Bone marrow (tissue), 2 donors: ENCODE data around the gene MGAT5B.

Experiments used
- DNase-seq, 2 donors: peaks; one replicate each; lab custom pipeline; 2025; lab: John Stamatoyannopoulos, UW

The MGAT5B gene

DNA sequence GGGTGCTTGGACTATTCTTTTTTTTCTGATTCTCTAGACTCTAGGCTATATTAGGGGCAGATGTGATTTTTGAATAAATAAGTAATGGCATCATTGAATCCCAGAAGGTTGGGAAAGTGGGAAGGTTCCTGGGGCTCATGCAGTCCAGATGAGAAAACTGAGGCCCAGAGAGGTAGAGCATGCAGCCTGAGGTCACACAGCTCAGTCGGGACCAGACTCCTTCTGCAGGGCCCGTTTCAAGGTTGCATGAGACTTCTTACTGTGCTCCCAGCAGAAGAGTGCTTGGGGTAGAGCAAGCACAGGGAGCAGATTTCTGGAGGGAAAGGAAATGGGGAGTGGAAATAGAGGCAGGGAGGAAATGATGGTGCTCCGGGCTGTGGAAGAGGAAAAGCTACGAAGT is 59.8 kb downstream of the MGAT5B start:
- no peak for DNase-seq

DNA sequence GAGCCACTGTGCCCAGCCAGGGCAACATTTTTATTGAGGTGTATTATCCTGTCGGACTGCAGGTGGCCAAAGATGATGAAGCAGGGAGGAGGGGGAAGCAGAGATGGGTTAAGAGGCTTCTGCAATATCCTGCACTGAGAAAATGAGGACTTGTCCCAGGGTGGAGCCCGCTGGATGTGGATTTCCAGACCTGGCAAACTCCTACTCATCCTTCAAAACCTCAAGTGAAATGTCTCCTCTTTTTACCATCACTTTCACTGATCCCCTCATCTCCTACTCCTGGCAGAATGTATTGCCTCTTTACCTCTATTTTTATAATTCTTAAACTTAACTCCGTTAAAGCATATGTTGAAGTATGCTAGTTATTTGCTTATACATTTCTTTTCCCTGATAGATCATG is 60.9 kb downstream of the MGAT5B start:
- DNase-seq = no peak

DNA sequence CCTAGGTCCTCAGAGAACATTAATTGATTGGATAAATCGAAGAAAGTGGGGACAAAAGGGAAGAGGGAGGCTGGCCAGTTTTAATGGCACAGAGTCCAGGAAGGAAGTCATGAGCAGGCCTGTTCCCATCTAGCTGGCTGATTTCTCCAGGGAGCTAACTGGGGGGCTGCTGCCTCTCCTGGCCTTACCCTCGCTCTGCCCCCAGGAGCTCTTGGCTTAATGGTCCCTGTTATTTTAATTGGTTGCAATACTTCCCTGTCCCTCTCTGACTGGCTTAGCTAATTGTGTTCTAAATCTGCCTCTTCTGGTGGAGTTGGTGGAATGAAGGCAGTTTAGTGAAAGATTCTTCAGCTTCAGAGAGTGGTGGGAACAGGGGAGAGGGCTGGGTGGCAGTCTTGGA is 61.4 kb downstream of the MGAT5B start:
- no peak for DNase-seq

DNA sequence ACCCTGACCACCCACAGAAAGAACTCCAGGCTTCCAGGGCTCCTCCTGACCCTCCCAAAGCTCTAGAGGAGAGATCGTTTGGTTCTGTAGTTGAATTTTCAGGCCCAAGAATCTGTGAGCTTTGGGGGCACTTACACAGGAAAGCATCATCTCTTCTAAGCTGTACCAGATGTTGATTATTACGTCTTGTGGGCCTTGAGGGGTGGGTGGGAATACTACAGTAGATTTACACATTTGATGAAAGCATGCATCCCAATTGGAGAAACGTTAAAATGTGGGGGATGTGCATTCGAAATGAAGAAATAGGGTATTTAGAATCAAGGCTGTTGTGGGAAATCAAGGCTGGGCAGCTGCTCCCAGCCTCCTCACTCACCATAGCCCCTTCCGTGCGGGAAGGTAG is 61.9 kb downstream of the MGAT5B start:
- DNase-seq = no peak

DNA sequence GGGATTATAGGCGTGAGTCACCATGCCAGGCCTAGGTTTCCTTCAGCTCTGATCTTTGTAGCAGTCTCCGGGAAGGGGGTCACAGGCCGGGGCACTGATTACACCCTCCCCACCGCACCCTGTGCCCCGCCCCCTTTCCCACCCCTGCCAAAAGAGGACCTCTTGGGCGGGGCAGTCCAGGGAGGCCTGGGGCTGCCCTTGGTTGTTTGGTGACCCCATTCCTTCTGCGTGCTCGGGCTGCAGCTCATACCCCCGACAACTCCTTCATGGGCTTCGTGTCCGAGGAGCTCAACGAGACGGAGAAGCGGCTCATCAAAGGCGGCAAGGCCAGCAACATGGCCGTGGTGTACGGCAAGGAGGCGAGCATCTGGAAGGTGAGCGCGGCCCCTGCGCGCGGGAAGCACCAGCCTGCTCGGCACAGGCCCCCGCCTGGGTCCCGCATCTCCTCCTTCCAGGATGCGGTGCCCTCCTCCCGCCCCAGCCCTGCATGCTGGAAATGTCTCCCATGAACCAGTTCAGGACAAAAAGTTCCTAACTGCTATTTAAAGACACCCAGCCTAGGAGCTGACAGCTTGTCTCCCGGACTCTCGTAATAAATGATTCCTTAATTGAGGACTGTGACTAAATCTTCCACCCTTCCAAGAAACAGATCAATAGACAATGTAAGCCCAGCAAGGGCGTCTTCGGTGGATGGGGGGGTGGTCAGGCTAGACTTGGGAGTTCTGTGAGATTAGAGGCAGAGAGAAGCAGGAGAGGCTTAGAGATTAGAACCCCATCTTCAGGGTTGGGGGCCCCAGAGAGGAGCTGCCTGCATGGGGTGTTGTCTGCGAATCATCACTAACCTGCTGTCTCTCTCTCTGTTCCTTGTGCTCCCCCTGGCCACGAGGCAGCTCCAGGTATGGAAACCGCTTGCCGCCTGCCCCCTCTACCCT is 64.5 kb downstream of the MGAT5B start:
- no peak for DNase-seq

DNA sequence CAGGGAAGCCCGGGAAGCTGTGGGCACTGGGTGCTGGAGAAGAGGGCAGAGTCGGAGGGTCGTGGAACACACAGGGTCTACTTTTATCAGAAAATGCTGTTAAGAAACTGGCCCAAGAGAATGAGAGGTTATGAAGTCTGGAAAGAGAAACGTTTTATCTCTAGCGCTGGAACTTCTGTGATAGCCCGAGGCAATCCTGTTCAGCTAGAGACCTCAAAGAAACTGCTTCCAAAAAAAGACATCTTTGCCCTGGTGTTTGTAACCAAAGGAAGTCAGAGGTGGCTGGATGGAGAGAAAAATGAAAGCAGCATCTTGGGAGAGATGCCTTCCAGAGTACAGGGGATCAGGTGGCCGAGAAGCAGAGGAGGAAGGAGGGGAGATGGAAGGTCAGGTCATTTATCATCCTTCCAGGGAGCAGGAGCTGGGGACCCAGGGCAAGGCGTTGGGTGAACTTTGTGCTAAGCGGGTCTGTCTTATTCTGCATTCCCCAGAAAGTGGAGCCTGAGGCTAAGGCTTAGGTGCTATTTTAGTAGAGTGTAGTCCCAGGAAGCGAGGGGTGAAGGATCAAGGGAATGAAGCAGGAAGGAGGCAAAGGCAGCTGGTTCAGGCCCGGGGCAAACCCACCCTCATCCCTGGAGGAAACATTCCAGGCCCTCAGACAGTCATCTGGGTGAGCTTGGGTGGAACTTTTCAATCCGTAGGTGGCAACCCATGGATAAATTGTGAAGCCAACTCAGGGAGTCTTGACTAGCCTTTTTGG is 66.5 kb downstream of the MGAT5B start:
- no peak for DNase-seq

DNA sequence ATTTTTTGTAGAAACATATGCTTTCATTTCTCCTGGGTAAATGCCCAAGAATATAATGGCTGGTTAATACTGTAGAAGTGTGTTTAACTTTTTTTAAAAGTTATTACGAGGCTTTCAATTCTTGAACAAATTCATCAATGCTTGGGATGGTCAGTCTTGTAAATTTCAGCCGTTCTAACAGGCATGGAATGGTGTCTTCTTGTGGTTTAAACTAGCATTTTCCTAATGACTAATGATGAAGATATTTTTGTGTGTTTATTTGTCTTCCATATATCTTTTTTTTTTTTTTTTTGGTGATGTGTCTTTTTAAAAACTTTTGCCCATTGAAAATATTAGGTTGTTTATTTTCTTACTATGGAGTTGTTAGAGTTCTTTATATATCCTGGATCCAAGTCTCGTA is 67.1 kb downstream of the MGAT5B start:
- DNase-seq = no peak

DNA sequence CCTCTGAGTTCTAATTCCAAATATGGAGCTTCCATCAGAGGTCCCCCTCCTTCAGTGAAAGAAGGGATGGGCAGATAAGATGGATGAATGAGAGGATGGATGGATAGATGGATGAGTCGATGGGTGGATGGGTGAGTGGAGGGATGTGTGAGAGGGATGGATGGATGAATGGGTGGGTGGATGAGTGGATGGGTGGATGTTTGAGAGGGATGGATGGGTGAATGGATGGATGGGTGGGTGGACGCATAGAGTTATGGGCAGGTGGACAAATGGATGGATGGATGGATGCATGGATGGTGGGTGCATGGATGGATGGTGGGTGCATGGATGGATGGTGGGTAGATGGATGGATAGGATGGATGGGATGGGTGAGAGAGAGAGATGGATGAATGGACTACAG is 69.0 kb downstream of the MGAT5B start:
- DNase-seq = no peak

DNA sequence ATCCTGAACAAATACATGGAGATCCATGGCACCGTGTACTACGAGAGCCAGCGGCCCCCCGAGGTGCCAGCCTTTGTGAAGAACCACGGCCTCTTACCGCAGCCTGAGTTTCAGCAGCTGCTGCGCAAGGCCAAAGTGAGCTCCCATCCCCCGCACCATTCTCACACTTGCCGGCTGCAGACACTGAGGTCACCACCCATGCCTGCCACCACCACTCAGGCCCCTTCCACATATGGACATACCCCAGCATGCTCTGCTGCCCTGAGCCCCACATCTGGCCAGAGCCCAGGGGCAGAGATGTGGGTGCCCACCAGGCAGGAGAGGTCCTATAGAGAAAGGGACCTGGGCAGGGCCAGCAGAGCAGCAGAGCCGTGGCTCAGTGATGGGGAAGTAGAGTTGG is 69.8 kb downstream of the MGAT5B start:
- DNase-seq = no peak

DNA sequence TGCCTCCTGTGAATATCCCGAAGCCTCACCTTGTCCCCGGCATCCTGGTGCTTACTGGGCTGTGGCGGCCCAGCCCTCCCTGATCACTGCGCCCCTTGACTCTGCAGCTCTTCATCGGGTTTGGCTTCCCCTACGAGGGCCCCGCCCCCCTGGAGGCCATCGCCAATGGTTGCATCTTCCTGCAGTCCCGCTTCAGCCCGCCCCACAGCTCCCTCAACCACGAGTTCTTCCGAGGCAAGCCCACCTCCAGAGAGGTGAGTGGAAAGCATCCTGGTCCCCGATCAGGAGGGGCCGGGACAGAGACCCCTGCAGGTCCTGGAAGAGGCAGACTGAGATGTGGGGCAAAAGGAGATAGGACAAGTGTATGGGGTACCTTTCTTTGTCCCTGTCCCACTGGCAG is 72.1 kb downstream of the MGAT5B start:
- no peak for DNase-seq

DNA sequence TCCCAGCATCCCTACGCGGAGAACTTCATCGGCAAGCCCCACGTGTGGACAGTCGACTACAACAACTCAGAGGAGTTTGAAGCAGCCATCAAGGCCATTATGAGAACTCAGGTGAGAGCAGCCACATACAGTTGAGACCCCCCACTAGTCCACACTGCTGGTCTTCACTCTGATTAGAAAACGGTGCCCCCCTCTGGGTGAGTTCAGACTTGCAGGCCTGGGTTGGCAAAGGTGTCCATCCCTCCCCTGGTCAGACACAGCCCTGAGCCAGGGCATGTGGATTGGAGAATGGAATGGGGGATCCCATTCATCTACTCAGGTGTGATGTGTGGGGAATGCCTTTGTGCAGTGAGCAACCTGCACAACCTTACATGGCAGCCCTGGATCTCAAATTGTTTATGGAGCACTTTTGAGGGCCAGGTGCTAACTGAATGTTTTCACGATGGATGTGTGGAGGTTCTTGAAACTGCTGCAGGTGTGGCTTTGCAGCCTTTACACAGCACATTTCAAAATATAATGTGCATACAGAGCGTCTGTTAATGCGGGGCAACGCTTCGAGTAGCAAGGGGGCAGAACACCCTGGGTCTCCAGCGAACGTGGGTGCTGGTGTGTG is 72.6 kb downstream of the MGAT5B start:
- no peak for DNase-seq

DNA sequence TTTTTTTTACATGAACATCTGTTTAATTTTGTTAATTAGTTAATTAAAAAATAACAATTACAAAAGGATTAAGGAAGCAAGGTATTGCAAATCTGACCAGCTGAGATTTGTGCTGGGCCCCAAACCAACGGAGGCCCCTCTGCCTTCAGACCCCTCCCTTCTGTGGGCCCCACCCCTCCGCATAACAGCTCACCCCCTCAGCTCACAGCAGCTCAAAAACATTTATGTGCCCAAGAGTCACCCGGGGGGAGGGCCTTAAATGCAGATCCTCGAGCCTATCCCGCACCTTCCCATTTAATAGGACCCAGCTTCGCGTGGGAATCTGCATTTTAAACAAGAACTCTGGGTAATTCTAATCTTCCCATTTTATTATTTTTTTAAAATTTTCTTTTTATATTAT is 75.0 kb downstream of the MGAT5B start:
- no peak for DNase-seq

DNA sequence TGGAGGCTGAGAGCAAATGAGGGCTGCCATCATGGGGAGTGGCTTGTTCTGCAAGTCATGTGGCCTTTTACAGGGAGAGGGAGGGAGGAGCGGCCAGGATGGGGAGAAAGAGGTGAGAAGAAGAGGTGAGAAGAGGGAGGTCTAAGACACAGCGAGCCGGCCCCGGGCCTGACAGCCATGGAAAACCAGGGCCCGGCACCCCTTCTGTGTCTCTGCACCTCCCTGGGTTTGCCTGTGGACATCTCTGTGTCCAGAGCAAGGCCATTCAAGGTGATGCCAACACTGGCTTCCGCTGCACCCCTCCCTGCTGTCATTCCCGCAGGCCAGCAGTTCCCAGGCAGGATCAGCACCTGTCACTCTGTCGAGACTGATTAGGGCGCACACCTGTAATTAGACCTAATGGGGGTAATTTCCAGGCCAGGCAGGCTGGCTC is 75.6 kb downstream of the MGAT5B start:
- DNase-seq = no peak

DNA sequence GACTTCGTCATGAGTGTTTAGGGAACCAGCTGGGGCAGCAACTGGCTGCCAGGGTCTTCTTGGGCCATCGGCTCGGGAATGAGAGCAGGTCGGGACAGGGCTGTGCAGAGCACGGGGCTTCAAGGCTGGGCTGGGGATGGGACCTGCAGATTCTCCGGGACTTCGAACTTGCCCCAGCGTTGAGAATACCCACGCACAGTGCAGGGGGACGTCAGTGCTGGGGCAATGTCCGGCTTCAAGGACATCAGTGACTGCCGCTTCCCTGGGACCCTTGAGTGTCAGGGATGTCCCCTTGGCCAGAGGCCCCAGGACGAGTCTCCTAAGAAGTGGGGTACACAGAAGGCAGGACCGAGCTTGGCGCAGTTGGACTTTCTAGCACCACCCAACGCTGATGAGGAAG is 76.3 kb downstream of the MGAT5B start:
- no peak for DNase-seq

DNA sequence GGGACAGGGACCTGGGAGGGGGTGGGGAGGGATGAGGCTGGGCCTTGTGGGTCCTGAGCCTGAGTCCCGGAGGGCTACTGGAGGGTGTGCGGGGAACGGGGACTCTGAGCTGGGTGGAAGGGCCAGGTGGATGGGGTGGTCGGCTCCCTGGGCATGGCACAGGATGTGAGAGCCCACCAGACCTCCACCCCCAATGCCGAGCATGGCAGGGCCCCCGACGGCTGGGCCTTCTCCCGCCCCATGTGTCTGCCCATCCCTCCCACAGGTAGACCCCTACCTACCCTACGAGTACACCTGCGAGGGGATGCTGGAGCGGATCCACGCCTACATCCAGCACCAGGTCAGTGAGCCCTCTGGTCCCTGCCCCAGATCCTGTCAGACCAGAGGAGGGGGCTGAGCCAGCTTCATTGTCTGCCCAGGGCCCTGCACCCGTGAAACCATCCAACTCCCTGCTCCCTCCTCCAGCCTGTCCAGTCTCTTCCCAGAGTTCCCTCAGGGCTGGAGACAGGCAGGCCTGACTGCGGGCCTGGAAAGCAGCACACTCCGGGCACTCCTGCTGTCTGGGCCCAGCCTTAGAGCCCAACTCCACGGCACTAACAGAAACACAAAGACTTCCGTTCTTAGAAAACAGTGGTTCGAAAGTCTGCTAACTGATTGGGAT is 78.0 kb downstream of the MGAT5B start:
- DNase-seq = no peak

DNA sequence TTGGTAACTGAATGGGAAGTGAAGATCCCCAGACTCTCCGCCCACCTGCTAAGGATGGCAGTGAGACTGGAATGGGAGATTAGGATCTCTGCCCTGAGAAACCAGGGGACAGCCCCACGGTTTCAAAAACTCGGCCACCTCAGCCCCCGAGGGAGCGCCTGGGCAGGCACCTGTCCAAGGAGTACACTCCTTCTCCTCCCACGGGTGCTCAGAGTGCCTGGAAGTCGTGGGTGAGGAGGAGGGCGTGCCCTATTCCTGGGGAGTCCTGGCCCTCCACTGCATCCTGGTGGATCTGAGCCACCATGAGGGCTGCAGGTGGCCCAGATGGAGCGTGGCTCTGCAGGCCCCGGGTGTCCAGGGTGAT is 78.5 kb downstream of the MGAT5B start:
- DNase-seq = no peak

DNA sequence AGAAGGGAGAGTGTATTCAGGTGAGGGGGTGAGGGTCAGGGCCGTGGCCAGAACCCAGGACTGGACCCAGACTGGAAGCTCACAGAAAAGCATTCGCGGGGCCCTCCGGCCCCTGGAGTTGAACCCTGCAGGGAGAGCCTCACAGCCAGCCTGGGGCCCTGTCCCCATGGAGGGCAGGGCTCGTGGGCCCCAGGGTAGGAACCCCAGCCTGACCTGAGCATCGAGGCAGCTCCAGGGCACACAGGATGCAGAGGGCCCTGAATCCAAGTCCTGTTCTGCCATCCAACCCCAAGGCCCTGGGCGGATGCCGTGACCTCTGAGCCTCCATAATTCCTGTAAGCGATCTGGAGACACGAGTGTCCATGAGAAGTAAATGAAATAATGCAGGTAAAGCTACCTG is 79.1 kb downstream of the MGAT5B start:
- no peak for DNase-seq

DNA sequence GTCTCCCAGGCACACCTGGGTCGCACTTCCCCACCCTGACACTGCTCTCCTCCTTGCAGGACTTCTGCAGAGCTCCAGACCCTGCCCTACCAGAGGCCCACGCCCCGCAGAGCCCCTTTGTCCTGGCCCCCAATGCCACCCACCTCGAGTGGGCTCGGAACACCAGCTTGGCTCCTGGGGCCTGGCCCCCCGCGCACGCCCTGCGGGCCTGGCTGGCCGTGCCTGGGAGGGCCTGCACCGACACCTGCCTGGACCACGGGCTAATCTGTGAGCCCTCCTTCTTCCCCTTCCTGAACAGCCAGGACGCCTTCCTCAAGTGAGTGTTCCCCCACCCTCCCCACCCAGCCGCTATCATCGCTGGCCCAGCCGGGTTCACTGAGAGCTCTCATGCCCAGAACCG is 79.6 kb downstream of the MGAT5B start:
- DNase-seq = no peak

DNA sequence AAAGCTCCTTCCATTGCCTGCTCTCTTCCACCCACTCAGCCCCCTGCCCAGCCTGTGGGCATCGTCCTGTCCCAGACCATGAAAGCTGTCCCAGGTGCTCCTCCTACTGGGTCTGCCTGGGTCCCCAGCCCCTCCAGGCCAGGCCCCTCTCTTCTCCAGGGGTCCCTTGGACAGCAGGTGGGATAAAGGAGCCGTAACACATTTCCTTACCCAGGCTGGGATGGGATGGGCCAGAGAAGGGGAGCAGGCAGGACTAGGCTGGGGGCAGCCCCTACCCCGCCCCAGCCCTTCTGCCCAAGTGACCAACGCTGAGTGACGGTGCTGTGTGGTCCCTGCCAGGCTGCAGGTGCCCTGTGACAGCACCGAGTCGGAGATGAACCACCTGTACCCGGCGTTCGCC is 80.1 kb downstream of the MGAT5B start:
- no peak for DNase-seq

DNA sequence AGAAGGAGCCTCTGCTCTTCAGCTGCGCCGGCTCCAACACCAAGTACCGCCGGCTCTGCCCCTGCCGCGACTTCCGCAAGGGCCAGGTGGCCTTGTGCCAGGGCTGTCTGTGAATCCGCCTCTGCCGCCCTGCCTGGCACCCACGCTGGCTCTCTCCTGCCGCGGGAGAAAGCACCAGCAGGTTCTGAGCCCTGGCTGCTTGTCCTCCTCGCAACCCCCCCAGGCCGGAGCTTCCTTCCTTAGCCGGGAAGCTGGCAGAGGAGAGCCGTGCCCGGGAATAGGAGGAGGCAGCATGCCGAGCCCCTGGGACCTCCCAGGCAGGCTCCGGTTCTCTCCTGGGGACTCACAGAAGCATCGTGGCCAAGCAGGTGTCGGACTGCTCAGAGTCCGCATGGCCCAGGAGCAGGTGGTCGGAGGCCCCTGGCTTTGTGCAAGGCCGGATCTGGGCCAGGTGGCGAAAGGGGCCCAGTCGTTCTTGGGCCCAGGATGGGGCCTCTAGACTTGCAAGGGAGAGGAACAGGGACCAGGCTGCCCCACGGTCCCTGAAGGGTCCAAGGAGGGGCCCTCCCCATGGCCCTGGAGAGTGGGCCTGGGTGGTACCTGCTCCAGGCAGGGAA is 80.6 kb downstream of the MGAT5B start:
- no peak for DNase-seq

DNA sequence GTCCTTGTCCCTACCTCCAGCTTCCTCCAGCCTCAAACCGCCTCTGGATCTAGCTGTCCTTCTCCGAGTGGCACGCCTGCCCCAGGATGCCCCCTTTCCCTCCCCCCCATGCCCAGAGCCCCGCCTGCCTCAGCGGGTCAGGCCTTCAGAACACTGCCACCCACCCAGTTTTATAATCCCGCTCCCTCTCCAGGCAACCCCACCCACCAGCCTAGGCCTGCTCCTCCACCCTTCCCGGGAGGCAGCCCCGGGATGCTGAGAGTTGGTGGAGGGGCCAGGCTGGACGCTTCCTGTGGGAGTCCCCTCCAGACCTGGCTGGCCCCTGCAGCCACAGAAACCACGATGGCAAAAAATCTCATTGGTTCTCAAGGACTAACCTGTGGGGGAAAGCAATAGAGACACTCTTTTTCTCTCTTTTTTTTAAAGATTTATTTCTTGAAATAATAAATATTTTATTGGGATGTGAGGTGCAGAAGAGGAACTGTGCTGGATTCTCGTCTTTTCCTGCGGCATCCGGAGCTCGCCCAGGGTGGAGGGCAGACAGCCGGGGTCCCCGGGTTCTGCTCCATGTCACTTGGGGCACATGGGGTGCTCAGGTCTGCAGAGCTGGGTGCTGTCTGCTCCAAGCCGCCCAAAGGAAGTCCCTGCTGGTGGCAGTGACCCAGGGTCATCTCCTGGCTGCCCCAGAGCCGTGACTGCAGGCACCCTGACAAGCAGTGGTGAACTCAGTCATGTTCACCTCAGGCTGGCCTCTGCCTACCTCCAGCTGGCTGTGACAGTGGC is 81.9 kb downstream of the MGAT5B start:
- no peak for DNase-seq
